Measurements from ENCODE around the gene CCR5.

- TF ChIP-seq CTCF (IDR thresholded peaks at IDR 0.05; ENCODE audit: low read length), result peak; percentile 86
- TF ChIP-seq EZH2 (optimal IDR thresholded peaks at IDR 0.05; ENCODE audit: low read depth, low read length), result no peak
- no peak for TF ChIP-seq EZH2phosphoT487 (IDR thresholded peaks at IDR 0.05; ENCODE audit: low read length)
Observed at GRCh38 chr3:46368569-46368968, 2.2 kb upstream of the CCR5 start.

Measured in MM.1S (cell line).